ENCODE measurements around the gene MAMLD1. TPM values are rescaled to one million over a fixed set of nuclear protein-coding genes. Genes with fewer than 3 reads are reported as not detected.

MAMLD1 gene, protein sequence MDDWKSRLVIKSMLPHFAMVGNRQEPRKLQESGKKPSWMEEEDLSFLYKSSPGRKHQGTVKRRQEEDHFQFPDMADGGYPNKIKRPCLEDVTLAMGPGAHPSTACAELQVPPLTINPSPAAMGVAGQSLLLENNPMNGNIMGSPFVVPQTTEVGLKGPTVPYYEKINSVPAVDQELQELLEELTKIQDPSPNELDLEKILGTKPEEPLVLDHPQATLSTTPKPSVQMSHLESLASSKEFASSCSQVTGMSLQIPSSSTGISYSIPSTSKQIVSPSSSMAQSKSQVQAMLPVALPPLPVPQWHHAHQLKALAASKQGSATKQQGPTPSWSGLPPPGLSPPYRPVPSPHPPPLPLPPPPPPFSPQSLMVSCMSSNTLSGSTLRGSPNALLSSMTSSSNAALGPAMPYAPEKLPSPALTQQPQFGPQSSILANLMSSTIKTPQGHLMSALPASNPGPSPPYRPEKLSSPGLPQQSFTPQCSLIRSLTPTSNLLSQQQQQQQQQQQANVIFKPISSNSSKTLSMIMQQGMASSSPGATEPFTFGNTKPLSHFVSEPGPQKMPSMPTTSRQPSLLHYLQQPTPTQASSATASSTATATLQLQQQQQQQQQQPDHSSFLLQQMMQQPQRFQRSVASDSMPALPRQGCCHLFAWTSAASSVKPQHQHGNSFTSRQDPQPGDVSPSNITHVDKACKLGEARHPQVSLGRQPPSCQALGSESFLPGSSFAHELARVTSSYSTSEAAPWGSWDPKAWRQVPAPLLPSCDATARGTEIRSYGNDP
- 1 to 10 TPM; 1.2 to 3.0 (median 1.5) TPM for total RNA-seq
- 1 to 10 TPM; 1.4 TPM for polyA plus RNA-seq
- long read RNA-seq, donor 1: 0 reads
- long read RNA-seq, donor 2: 0 reads
- long read RNA-seq, donor 3: 0 reads

DNA sequence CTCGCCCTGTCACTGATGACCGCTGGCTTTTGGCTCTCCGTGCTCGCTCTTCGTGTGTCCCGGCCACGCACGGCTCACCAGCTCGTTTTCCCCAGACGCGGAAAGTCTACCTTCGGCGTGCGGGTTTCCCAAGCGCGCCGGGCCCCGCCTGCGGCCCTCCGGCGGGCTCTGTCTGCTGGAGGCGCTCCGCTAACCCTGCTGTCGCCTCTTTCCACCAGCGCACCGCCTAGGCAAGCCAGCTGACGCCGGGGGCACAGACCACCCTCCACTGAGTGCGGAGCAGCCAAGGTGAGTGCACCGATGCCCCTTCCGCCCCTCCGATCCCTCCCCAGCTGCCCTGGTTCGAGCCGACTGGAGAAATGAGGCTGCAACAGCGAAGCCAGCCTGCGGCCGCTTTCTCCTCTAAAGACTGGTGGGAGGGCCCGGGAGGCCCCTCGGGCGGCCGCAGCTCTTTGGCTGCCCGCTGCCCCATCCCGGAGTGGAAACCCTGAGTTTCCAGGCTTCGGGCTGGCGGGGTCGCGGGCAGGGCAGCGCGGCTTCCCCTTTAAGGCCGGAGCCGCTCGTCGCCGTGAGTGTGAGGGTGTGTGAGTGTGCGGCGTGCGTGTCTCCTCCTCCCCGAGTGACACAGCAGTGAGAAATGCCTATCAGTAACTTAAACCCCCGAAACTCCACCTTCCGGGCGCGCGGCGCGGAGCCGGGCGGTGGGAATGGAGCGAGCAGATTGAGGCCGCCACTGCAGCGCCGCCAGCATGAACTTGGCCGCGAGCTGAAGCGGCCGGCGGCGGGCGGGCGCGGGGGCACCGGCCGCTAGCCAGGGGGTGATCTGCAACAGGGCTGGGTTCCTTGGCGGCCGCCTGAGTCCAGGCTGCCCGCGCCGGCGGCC, at the start of gene MAMLD1:
Gene MAMLD1, plus strand, starts transcription at position 719 of the 883 bp plus-strand sequence. CDS start 82,200 bp downstream, outside the sequence.
- H3K27me3 ChIP-seq: peaks cover 0 to 43% (median 0%) of the 10 kb centered on the region in 9 donors
- H3K27ac ChIP-seq: peak within 1 kb of the TSS in 11 of 12 donors; percentile 55 to 90 (median 78)
- H3K4me1 ChIP-seq: peaks cover 0 to 20% (median 5%) of the 10 kb centered on the region in 12 donors
- intact Hi-C loops (cut with DNase I): loop anchor here in 9 of 10 donors (1.0 to 10.0 kb wide), 12 partner anchors 112 to 401 kb away; partner anchors contain the start of gene MTMR1 (in 1 of the 9)
- WGBS, 4 donors: 0 to 41% (median 14%) methylated on average over 26 to 88 of the region's 88 CpGs
- no peaks in the 10 kb centered on the region for H3K36me3 ChIP-seq
- TF ChIP-seq POLR2A (IDR thresholded peaks at IDR 0.05): peak in 1 of 2 donors; percentile 65
- TF ChIP-seq, protein P1, sequence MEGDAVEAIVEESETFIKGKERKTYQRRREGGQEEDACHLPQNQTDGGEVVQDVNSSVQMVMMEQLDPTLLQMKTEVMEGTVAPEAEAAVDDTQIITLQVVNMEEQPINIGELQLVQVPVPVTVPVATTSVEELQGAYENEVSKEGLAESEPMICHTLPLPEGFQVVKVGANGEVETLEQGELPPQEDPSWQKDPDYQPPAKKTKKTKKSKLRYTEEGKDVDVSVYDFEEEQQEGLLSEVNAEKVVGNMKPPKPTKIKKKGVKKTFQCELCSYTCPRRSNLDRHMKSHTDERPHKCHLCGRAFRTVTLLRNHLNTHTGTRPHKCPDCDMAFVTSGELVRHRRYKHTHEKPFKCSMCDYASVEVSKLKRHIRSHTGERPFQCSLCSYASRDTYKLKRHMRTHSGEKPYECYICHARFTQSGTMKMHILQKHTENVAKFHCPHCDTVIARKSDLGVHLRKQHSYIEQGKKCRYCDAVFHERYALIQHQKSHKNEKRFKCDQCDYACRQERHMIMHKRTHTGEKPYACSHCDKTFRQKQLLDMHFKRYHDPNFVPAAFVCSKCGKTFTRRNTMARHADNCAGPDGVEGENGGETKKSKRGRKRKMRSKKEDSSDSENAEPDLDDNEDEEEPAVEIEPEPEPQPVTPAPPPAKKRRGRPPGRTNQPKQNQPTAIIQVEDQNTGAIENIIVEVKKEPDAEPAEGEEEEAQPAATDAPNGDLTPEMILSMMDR (IDR thresholded peaks at IDR 0.05): peak in 5 of 12 donors; percentile 13 to 31 (median 16)
- peak within 1 kb of the TSS; percentile 19 to 86 (median 64) for H3K4me3 ChIP-seq
- H3K9me3 ChIP-seq: no peaks in the 10 kb centered on the region
- ATAC-seq (peak; percentile 65 to 78 (median 72)), DNase-seq (peak; percentile 69 to 80 (median 76))

DNA sequence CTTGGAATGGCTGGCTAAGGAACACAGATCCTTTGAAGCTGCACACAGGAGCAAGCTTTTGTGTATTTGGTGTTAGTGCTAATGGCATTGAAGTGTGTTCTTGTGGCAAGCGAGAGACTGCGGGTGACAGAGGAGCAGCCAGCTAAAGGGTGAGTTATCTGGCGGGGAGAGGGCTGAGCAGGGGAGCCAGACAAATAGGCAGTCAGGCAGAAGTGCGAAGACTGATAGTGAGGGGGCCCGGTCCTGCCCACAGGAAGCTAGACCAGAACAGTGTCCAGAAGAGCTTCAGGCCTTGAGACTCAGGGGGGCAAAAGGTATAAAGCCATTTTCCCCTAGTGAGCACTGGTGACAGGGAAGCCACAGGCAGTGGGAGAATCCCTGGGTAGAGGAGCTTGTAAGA, 49.6 kb upstream of the MAMLD1 start:
- H3K27me3 ChIP-seq: no peaks in the 10 kb centered on the region
- 57 to 73% (median 69%) methylated on average over 5 of the region's 5 CpGs for WGBS, 4 donors
- ATAC-seq (no peak), DNase-seq (no peak)
- no peaks in the 10 kb centered on the region for H3K36me3 ChIP-seq
- TF ChIP-seq, protein P1 (IDR thresholded peaks at IDR 0.05): no peak
- TF ChIP-seq POLR2A (IDR thresholded peaks at IDR 0.05): no peak
- intact Hi-C loops (cut with DNase I): no loop called here
- H3K4me3 ChIP-seq: no peak overlapping the region
- no peaks in the 10 kb centered on the region for H3K9me3 ChIP-seq
- H3K27ac ChIP-seq: no peak overlapping the region
- H3K4me1 ChIP-seq: no peaks in the 10 kb centered on the region

DNA sequence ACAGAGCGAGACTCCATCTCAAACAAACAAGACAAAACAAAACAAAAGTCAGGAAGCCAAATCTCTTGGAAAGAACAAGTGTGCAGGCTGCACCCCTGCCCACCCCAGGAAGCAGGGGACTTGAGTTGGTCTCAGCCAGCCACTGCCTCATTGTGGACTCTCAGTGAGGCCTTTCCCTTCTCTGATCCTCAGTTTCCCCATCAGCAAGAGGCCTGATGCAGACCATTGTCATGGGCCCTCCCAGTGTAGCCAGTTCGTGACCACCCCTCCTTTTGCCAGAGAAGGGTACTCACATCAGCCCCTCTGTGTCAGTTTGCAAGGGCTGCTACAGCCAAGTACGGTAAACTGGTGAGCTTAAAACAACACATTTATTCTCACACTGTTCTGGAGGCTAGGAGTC, 48.9 kb upstream of the MAMLD1 start:
- Histone ChIP-seq H3K4me1 (no peaks in the 10 kb centered on the region), H3K9me3 (no peaks in the 10 kb centered on the region), H3K27ac (no peak overlapping the region), H3K27me3 (no peaks in the 10 kb centered on the region), H3K4me3 (no peak overlapping the region), H3K36me3 (no peaks in the 10 kb centered on the region)
- no peak for TF ChIP-seq POLR2A (IDR thresholded peaks at IDR 0.05)
- TF ChIP-seq, protein P1 (IDR thresholded peaks at IDR 0.05): no peak
- DNase-seq: no peak
- WGBS, 4 donors: 81 to 100% (median 92%) methylated on average over 3 of the region's 3 CpGs
- intact Hi-C loops (cut with DNase I): no loop called here
- no peak for ATAC-seq
